HG03025 (cell line): Measurements from ENCODE around the gene KDM2B.
"Not testable (repeated sequence)": the region's sequence is repeated elsewhere in the genome, so short reads cannot be mapped to it uniquely, and the experiment has no call there.

Experiments used
- ATAC-seq: cut with Tn5 transposase; IDR thresholded peaks from one replicate; pipeline ENCODE4 v1.9.1; 2021; ENCODE audit warnings: mild to moderate bottlenecking, moderate library complexity; ENCODE audit not compliant: unreplicated experiment, low FRiP score

KDM2B gene

DNA sequence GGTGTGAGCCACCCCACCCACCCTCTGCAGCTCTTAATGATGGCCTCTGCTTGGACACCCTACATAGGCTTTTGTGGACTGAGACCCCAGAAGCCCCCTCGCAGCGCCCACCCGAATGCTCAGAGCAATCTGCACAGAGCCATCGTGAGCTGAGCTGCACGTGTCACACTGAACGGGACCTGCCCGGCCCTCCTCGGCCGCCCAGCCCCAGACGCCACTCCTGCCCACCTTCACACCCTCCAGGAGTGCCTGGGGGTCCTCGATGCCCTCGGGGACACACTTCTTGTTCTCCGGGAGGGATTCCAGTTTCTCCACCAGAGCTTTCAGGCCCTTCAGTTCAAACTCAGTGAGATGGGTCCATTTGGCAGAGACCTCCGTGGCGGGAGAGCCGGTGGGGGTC is 71.5 kb downstream of the KDM2B start:
- ATAC-seq = no peak

DNA sequence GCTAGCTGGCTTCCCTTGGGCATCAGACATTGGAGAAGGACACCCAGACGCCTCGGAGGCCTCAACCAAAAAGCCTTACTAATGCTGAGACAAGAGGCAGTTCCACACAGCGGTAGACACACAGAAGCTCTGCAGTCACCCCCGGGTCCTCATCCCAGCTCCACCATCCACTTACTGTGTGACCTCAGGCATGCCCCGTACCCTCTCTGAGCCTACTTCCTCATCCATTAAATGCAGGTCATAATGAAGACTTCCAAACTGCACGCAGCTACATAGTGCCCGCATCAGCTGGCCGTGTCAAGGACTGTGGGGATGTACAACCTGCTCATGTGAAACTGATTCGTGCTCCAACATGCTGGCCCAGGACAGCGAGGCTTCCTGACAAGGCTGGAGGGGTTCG is 72.3 kb downstream of the KDM2B start:
- ATAC-seq = no peak

- ATAC-seq = no peak
These were observed 72.8 kb downstream of the KDM2B start for GRCh38 chr12:121507984-121508383.

DNA sequence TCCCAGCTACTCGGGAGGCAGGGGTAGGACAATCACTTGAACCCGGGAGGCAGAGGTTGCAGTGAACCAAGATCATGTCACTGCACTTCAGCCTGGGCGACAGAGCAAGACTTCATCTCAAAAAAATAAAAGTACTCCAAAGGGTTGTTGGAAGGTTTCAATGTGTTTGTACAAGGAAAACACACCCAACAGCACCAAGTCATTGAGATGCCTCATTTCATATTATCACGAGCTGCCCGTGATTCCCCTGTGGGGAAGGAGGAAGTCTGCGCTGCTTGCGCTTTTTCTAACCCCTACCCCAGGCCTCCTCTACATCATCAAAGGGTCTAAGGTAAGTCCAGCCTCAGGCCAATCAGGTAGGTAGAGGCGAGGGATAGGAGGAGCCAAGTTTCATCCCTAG is 73.6 kb downstream of the KDM2B start:
- ATAC-seq = no peak

DNA sequence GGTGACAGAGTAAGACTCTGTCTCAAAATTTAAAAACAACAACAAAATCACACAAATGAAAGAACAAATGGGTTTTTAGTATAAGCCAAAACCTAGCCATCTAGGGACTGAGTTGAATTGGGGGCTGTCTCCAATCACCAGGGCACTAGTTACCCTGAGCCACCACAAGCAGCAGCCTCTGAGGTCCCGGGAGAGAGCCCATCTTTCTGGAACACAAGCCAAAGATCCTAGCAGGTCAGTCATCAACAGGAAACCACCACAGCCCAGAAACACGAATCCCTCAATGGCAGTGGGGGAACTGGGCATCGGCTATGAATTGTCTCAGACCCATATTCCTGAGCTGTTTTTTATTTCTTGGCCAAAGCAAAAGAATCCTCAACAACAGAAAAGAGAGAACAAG is 75.3 kb downstream of the KDM2B start:
- no peak for ATAC-seq

- ATAC-seq = no peak
These were observed 76.3 kb downstream of the KDM2B start for GRCh38 chr12:121504505-121504904.

- ATAC-seq = no peak
These were observed 77.4 kb downstream of the KDM2B start for GRCh38 chr12:121503395-121503794.

- no peak for ATAC-seq
These were observed 78.9 kb downstream of the KDM2B start for GRCh38 chr12:121501946-121502345.

- ATAC-seq = no peak
These were observed 80.7 kb downstream of the KDM2B start for GRCh38 chr12:121499929-121500793.

- ATAC-seq = no peak
These were observed 85.1 kb downstream of the KDM2B start for GRCh38 chr12:121495746-121496145.

GRCh38 chr12:121494093-121494787 is 86.6 kb downstream of the KDM2B start:
- ATAC-seq = no peak

DNA sequence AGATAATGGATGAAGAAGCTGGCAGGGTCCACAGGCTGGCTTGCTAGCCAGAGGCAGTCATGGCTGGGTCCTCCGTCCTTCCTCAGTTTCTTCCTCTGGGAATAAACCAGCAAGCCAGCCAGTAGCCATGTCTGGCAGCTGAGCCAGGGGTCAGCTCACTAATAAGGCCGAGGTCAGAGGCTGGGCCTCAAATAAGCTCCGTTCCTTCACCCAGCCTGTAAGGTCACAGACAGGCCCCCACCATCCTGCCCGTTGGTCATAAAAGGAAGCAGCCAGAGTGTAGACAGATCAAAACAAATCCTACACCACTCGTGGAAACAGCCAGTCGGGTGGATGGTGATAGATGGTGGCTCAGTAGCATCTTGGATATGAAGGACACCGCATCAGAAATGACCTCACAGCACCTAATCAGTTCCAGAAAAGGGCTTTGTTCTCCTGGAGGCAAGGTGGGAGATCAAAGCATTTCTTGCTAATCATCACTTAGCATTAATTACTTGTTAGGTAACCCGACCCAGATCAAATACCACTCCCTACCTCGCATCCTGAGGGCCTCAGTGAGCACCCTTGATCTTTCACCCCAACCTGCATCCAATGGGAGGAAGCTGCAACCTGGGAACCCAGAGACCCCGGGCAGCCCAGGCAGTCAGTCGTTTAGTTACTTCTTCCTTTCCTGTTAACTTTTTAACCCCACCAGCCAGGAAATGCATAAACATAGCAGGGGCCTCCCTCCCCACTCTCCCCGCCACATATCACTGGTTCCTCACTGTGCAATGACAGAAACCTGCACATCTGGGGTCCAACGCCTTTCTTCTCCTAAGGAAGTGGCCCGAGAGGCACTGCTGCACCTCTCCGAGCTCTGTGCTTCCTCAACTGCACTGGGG is 90.2 kb downstream of the KDM2B start:
- ATAC-seq = no peak

DNA sequence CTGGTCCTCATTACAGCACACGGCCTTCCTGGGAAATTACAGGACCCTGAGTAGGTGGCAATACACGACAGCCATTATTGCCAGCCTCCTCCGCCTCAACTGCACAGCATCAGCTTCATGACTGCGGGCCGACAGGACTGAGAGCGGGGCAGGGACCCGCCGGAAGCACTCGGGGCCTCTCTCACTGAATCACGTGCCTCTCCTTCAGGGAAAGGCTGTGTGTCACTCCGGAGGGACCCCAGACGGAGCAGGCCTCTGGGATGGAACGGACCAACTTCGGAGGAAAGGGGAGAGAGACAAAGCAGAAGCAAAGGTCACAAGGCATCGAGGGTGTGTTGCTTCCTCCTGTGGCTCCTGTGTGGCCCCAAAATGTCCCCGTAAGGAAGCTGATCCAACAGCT is 90.9 kb downstream of the KDM2B start:
- ATAC-seq = no peak

DNA sequence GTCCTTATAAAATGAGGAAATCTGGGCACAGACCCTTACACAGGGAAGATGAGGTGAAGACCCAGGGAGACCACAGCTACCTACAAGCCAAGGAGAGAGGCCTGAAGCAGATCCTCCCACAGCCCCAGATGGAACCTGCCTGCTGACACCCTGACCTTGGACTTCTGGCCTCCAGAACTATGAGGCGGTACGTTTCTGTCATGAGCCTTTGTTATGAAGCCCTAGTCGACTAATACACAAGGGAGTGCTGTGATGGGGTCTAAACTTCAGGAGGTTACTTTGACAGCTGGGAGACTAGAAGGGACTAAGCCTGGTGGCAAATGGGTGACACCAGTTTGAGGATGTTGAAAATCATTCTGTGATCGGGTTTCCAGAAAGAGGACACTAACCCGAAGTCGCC is 95.9 kb downstream of the KDM2B start:
- no peak for ATAC-seq

- ATAC-seq = not testable (repeated sequence)
These were observed 96.3 kb downstream of the KDM2B start for GRCh38 chr12:121484564-121484963.

DNA sequence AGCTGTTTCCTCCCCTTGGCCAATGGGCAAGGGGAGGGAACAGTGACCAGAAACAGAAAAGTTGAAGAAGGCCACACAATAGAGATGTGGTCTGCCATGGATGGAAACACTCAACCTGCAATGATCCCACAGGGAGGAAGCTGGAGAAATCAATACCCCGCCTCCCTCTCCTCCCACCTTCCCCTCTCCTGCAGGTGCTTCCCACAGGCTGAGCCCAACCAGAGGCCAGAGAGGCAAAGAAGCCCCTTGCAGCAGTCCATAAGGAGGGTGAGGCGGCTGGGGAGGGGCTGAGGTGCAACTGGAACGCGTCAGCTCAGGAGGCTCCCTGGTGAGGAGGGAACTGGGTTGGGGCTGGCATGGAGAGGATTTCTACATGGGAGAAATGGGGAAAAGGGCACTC is 96.9 kb downstream of the KDM2B start:
- ATAC-seq = no peak

DNA sequence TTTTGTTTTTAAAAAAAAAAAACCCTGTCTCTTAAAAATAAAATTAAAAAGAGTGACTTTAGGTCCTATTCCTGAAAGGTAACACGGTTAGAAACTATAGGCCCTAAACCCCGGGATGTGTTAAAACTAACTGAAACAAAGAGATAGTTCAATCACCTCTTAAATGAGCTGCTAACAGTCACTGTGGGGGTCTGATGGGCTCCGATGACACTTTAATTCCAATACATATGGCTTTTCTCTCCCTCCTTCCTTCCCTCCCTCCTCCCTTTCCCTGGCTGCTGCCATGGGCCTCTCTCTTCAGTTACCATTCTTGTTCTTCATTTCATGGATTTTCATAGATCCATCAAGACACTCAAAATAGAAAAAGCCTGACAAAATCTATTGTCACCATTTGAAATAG is 104.3 kb downstream of the KDM2B start:
- ATAC-seq = no peak

DNA sequence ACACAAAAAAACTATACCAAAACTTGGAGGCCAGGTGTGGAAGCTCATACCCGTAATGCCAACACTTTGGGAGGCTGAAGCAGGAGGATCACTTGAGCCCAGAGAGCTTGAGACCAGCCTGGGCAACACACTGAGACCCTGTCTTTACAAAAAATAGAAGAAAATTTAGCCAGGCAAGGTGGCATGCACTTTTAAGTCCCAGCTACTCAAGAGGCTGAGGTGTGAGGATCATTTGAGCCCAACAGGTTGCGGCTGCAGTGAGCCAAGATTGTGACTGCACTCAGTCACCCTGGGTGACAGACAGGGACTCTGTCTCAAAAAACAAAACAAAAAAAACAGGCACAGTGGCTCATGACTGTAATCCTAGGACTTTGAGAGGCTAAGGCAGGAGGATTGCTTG is 105.5 kb downstream of the KDM2B start:
- no peak for ATAC-seq

DNA sequence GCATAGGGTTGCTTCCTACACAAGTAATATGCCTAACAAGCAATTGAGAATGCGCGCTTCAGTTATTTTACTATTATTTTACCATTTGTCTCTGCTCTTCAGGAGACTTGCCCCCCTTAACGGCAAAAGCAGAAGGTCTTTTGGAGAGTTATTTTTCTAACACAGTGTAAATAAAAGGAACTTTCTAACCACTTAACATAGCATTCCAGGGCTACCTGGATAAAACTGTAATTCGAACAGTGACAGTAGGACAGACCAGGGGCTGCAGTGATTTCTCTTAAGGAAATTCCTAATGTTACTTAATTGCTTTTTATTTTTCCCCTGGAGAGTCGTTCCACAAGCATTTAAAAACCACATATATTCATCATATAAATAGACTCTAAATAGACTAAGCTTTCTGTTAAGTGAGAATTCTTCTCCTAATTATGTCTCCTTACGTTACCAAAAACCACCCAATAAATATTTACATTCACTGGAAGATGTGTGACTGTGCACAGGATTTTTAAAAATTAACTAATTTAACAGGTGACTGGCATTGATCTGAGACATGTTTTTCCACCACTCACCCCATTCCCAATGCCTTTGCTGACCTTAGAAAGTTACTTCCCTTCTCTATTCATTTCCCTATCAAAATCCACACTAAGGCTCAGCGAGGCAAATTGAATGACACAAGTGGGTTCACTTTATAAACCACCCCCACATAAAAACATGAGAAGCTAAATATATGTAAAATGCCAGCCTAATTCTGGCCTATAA is 108.5 kb downstream of the KDM2B start:
- ATAC-seq = no peak

DNA sequence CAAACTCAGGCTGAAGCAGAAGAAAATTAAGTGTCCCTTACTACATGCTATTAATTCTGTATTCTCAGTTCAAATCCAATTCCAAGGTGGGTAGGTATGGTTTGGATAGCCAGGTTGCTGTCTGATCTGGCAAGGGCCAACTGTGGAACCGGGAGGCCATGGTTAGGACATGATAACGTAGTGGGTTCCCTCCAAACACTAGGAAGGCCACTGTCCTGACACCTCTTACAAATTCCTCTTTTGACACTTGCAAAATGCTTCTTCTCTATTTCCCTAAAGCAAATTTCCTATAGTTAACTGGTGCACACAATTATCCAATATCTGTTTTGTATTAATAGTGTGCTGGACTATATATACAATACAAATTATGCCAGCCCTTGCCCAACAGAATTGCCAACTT is 110.1 kb downstream of the KDM2B start:
- ATAC-seq = no peak

DNA sequence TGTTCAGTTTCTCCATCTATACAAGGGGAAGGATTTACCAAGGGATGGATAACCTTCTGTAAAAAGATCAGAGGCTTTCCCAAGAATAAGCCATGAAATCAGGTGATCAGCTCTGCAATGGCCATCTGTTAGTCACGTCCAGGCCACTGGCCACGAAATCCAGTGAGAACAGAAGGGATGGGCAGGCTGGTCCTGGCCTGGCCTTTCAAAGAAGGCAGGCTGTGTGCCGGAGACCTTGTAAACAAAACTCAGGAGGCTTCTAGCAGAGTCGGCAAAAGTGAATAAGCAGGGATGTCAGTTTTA is 112.4 kb downstream of the KDM2B start:
- no peak for ATAC-seq
